ENCODE results near the gene H2AZ2.
A peak's percentile ranks its signal among the peaks of the same experiment; 100 is the strongest.
"Not testable (repeated sequence)": the region's sequence is repeated elsewhere in the genome, so short reads cannot be mapped to it uniquely, and the experiment has no call there.

The H2AZ2 gene

GRCh38 chr7:44814919-44815318 lies 33.0 kb downstream of the H2AZ2 start:
- Mint-ChIP-seq H3K9me3 (no peaks in the 10 kb centered on the region), H3K4me3 (no peak overlapping the region), H3K27me3 (no peaks in the 10 kb centered on the region), H3K4me1 (no peaks in the 10 kb centered on the region), H3K27ac (no peak overlapping the region), H3K36me3 (no peaks in the 10 kb centered on the region)
- no peak for DNase-seq (ENCODE audit: low spot score in 2 of 2)
- ATAC-seq (ENCODE audit: low read depth), result no peak

DNA sequence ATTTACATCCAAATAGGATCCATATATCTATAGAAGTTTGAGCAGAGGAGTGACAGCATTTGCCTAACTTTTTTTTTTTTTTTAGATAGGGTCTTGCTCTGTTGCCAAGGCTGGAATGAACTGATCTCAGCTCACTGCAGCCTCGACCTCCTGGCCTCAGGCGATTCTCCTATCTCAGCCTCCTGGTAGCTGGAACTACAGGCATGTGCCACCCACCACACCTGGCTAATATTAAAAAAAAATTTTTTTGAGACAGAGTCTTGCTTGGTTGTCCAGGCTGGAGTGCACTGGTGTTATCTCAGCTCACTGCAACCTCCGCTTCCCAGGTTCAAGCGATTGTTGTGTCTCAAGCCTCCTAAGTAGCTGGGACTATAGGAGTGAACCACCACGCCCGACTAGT lies 36.3 kb downstream of the H2AZ2 start:
- ATAC-seq (ENCODE audit: low read depth) (no peak), DNase-seq (ENCODE audit: low spot score in 2 of 2) (no peak)
- H3K9me3 Mint-ChIP-seq, result no peaks in the 10 kb centered on the region
- H3K27me3 Mint-ChIP-seq, result no peaks in the 10 kb centered on the region
- H3K4me1 Mint-ChIP-seq, result no peaks in the 10 kb centered on the region
- no peak overlapping the region for H3K27ac Mint-ChIP-seq
- no peaks in the 10 kb centered on the region for H3K36me3 Mint-ChIP-seq
- no peak overlapping the region for H3K4me3 Mint-ChIP-seq

DNA sequence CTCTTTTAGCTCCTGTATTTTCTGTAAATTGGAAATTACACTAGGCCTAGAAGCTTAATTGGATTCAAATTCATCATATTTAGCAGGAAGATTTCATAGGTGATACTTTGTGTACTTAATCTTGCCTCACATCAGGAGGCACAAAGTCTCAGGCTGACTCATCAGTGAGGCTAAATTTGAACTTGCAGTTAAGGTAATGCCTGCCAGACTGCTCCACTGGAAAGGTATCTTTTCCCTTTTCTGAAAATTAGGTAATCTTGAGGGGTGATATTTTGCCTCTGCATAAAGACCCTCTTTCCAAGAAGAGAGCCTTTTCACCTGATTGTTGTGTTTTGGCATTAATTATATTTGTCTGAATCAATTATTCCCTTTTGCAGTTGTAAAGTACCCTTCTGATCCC lies 36.8 kb downstream of the H2AZ2 start:
- ATAC-seq (ENCODE audit: low read depth) (no peak), DNase-seq (ENCODE audit: low spot score in 2 of 2) (no peak)
- H3K27me3 Mint-ChIP-seq, result no peaks in the 10 kb centered on the region
- no peaks in the 10 kb centered on the region for H3K4me1 Mint-ChIP-seq
- no peak overlapping the region for H3K4me3 Mint-ChIP-seq
- H3K9me3 Mint-ChIP-seq, result no peaks in the 10 kb centered on the region
- H3K27ac Mint-ChIP-seq, result no peak overlapping the region
- H3K36me3 Mint-ChIP-seq, result no peaks in the 10 kb centered on the region

DNA sequence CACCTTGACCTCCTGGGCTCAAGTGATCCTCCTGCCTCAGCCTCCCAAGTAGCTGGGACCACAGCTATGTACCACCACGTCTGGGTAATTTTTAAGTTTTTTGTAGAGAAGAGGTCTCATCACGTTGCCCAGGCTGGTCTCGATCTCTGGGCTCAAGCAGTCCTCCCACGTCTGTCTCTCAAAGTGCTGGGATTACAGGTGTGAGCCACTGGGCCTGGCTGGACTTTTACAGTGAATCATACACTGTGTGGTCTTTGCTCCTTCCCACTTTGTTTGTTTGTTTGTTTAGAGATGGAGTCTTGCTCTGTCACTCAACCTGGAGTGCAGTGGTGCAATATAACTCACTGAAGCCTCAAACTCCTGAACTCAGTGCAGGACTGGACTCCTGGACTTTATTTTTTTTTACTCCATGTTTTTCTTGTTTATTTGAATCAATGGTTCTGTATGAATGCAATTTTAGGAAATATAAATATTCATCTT lies 38.9 kb downstream of the H2AZ2 start:
- H3K9me3 Mint-ChIP-seq, result no peaks in the 10 kb centered on the region
- no peak for ATAC-seq (ENCODE audit: low read depth)

GRCh38 chr7:44805950-44806349 lies 41.9 kb downstream of the H2AZ2 start:
- Mint-ChIP-seq H3K9me3 (no peaks in the 10 kb centered on the region), H3K4me1 (peaks cover 2% of the 10 kb centered on the region), H3K27me3 (no peaks in the 10 kb centered on the region), H3K36me3 (peaks cover 10% of the 10 kb centered on the region), H3K27ac (no peak overlapping the region), H3K4me3 (no peak overlapping the region)
- DNase-seq (ENCODE audit: low spot score in 2 of 2) (no peak), ATAC-seq (ENCODE audit: low read depth) (no peak)

More for the DNA sequence above, 38.9 kb downstream of the H2AZ2 start:
- Mint-ChIP-seq H3K4me3 (no peak overlapping the region), H3K4me1 (no peaks in the 10 kb centered on the region), H3K27me3 (no peaks in the 10 kb centered on the region), H3K27ac (no peak overlapping the region), H3K36me3 (no peaks in the 10 kb centered on the region)
- no peak for DNase-seq (ENCODE audit: low spot score in 2 of 2)

GRCh38 chr7:44803828-44804519 lies 43.9 kb downstream of the H2AZ2 start:
- not testable (repeated sequence) for H3K4me1 Mint-ChIP-seq; H3K27me3 Mint-ChIP-seq; H3K9me3 Mint-ChIP-seq; H3K27ac Mint-ChIP-seq; DNase-seq (ENCODE audit: low spot score in 2 of 2); ATAC-seq (ENCODE audit: low read depth); H3K4me3 Mint-ChIP-seq
- H3K36me3 Mint-ChIP-seq, result peaks cover 21% of the 10 kb centered on the region

DNA sequence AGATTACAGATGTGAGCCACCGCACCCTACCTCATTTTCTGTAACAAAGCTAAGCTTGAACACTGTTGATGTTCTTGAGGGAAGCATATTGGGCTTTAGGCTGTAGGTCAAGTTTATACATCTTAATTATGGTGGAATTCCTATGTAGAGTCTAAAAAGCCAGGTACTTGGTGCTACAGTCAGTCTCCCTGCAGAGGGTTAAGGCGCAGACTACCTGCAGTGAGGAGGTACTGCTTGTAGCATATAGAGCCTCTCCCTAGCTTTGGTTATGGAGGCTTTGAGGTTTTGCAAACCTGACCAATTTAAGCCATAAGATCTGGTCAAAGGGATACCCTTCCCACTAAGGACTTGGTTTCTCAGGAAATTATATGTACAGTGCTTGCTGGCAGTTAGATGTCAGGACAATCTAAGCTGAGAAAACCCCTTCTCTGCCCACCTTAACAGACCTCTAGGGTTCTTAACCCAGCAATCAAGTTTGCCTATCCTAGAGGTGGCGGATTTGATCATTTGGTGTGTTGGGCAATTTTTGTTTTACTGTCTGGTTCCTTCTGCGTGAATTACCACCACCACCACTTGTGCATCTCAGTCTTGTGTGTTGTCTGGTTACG lies 45.4 kb downstream of the H2AZ2 start:
- Mint-ChIP-seq H3K27ac (no peak overlapping the region), H3K9me3 (no peaks in the 10 kb centered on the region), H3K4me3 (no peak overlapping the region), H3K4me1 (peaks cover 15% of the 10 kb centered on the region), H3K27me3 (no peaks in the 10 kb centered on the region), H3K36me3 (peaks cover 22% of the 10 kb centered on the region)
- no peak for DNase-seq (ENCODE audit: low spot score in 2 of 2)
- no peak for ATAC-seq (ENCODE audit: low read depth)

- Mint-ChIP-seq H3K36me3 (peaks cover 22% of the 10 kb centered on the region), H3K4me3 (no peak overlapping the region), H3K27me3 (no peaks in the 10 kb centered on the region), H3K9me3 (no peaks in the 10 kb centered on the region), H3K4me1 (peaks cover 18% of the 10 kb centered on the region), H3K27ac (no peak overlapping the region)
- DNase-seq (ENCODE audit: low spot score in 2 of 2) (no peak), ATAC-seq (ENCODE audit: low read depth) (no peak)
Observed at GRCh38 chr7:44801890-44802289, 46.0 kb downstream of the H2AZ2 start.

DNA sequence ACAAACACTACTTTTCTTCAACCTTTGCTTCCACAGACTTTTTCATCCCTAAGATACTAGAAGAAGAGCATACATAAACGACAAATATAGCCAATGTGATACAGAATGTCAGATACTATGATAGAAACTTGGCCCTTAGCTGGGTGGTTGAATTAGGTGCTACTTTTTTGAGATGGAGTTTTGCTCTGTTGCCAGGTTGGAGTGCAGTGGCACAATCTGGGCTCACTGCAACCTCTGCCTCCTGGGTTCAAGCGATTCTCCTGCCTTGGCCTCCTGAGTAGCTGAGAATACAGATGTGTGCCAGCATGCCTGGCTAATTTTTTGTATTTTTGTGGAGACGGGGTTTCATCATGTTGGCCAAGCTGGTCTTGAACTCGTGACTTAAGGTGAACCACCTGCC lies 47.9 kb downstream of the H2AZ2 start:
- ATAC-seq (ENCODE audit: low read depth) (no peak), DNase-seq (ENCODE audit: low spot score in 2 of 2) (no peak)
- H3K9me3 Mint-ChIP-seq, result no peaks in the 10 kb centered on the region
- H3K4me3 Mint-ChIP-seq, result no peak overlapping the region
- H3K27me3 Mint-ChIP-seq, result no peaks in the 10 kb centered on the region
- H3K27ac Mint-ChIP-seq, result peak overlapping the region; percentile 64
- peaks cover 22% of the 10 kb centered on the region for H3K36me3 Mint-ChIP-seq
- peaks cover 18% of the 10 kb centered on the region for H3K4me1 Mint-ChIP-seq

GRCh38 chr7:44798649-44799305 lies 49.1 kb downstream of the H2AZ2 start:
- ATAC-seq (ENCODE audit: low read depth), result no peak

GRCh38 chr7:44797329-44798258 lies 50.3 kb downstream of the H2AZ2 start:
- H3K27me3 Mint-ChIP-seq, result no peaks in the 10 kb centered on the region
- ATAC-seq (ENCODE audit: low read depth) (peak; percentile 51), DNase-seq (ENCODE audit: low spot score in 2 of 2) (peak; percentile 70 to 71)
- peak overlapping the region; percentile 97 for H3K27ac Mint-ChIP-seq
- H3K9me3 Mint-ChIP-seq, result no peaks in the 10 kb centered on the region
- peaks cover 20% of the 10 kb centered on the region for H3K36me3 Mint-ChIP-seq
- peak overlapping the region; percentile 95 for H3K4me3 Mint-ChIP-seq
- peaks cover 16% of the 10 kb centered on the region for H3K4me1 Mint-ChIP-seq

More at GRCh38 chr7:44798649-44799305, 49.1 kb downstream of the H2AZ2 start:
- Mint-ChIP-seq H3K9me3 (no peaks in the 10 kb centered on the region), H3K4me1 (peaks cover 18% of the 10 kb centered on the region), H3K27me3 (no peaks in the 10 kb centered on the region), H3K36me3 (peaks cover 22% of the 10 kb centered on the region), H3K4me3 (peak overlapping the region; percentile 95), H3K27ac (peak overlapping the region; percentile 97)
- no peak for DNase-seq (ENCODE audit: low spot score in 2 of 2)

DNA sequence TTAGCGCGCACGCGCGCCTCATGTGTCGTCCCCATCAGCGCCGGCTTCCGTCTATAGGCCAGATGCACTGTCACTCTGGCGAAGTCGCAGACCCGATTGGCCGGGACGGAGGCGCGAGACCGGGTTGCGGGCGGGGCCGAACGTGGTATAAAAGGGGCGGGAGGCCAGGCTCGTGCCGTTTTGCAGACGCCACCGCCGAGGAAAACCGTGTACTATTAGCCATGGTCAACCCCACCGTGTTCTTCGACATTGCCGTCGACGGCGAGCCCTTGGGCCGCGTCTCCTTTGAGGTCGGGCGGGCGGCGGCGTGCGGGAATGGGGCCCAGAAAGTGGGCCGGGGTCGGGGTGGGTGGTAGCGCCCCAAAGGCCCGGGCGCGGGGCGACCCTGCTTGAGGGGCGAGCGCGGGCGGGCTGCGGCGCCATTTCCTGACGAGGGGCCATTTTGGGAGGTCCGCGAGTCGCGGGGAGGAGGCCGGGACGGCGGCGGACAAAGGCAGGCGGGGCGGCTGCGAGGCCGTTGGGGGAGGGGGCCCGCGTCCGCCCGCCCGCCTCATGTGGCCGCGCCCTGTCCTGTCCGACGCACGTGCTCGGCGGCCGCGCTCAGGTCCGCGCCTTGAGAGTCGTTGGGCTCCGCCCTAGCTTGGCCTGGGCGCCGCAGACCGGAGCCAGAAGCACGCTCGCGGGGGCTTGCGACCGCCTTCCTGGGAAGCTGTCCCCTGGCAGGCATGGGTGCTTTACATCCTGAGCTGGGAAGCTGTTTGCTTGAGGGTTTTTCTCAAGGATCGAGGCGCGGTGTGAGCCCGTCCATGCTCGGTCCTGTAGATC lies 51.2 kb downstream of the H2AZ2 start, which contains the start of gene PPIA:
Gene PPIA, plus strand, starts transcription at position 178 of the 825 bp plus-strand sequence. Its CDS starts 44 bp downstream, at position 222.
- peak within 1 kb of the TSS; percentile 95 for H3K4me3 Mint-ChIP-seq
- ATAC-seq (ENCODE audit: low read depth) (peak; percentile 85), DNase-seq (ENCODE audit: low spot score in 2 of 2) (peak; percentile 96 to 99)
- H3K27me3 Mint-ChIP-seq, result no peaks in the 10 kb centered on the region
- H3K9me3 Mint-ChIP-seq, result no peaks in the 10 kb centered on the region
- H3K36me3 Mint-ChIP-seq, result peaks cover 16% of the 10 kb centered on the region
- peaks cover 16% of the 10 kb centered on the region for H3K4me1 Mint-ChIP-seq
- peak within 1 kb of the TSS; percentile 97 for H3K27ac Mint-ChIP-seq

DNA sequence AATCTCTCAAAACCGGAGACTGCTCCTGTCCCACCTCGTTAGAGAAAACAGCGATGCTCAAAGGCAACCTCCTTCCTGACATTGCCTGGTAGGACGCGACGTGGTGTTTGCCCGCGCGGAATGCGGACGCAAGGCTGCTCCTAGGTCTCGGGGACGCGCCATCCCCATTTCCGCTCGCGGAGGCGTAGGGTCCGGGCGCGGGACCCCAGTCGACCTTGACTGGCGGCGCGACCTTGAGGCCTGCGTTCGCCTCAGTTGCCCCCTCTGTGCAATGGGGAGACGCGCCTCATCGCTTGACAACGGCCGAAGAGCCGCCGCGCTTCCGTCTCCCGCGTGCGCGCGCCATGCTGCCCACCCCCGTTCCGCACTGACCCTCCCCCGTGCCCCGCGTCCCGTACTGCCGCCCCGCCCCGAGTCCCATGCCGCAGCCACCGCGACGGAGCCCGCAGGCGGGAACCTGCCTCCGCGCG lies 51.8 kb downstream of the H2AZ2 start:
- Mint-ChIP-seq H3K27ac (peak overlapping the region; percentile 97), H3K4me1 (peaks cover 16% of the 10 kb centered on the region), H3K4me3 (peak overlapping the region; percentile 95), H3K36me3 (peaks cover 13% of the 10 kb centered on the region), H3K27me3 (no peaks in the 10 kb centered on the region), H3K9me3 (no peaks in the 10 kb centered on the region)
- ATAC-seq (ENCODE audit: low read depth), result peak; percentile 9
- DNase-seq (ENCODE audit: low spot score in 2 of 2), result no peak

All from memory B cell (primary cell).